Measurements from ENCODE around the gene ETNK2. TPM values are rescaled to one million over a fixed set of nuclear protein-coding genes. Genes with fewer than 3 reads are reported as not detected.
"Not testable (repeated sequence)": the region's sequence is repeated elsewhere in the genome, so short reads cannot be mapped to it uniquely, and the experiment has no call there.

Gene ETNK2
- total and polyA plus RNA-seq, 3 experiments from 2014 or later, result 0.91 to 6.1 (median 1.1) TPM

DNA sequence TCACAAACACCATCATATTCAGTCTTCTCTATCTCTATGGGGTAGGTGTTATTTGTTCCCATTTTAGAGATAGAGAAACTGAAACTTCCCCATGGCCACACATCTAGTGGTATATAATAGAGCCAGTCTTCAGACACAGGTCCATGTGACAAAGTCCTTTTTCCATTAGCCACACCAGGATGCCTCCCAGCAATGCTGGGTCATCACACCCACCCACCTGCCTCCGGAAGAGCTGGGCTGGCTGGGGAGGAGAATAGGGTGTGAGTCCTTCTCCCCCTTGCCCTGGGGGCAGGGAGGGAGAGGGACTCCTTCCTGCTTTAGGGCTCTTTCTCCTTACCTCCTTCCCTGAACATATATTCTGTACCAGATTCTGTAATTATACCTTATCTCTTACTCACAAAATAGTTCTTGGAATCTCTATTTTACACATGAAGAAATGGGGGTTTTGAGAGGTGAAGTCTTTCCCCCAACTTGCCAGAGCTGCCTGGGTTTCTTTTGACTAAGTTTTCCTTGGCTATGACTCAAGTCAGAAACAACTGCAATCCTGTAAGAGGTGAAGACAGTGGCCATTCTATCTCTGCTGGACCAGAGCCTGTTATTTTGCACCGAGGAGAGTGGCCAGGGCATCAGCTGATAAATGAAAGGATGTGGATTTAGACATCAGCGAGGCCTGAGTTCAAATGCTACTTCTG is 49.0 kb downstream of the ETNK2 start:
- Histone ChIP-seq H3K27ac (ENCODE audit: low read depth, low read length) (peak overlapping the region; percentile 38), H3K4me3 (ENCODE audit: low read length) (no peak overlapping the region)
- POLR2A ChIA-PET, result no interaction called here

DNA sequence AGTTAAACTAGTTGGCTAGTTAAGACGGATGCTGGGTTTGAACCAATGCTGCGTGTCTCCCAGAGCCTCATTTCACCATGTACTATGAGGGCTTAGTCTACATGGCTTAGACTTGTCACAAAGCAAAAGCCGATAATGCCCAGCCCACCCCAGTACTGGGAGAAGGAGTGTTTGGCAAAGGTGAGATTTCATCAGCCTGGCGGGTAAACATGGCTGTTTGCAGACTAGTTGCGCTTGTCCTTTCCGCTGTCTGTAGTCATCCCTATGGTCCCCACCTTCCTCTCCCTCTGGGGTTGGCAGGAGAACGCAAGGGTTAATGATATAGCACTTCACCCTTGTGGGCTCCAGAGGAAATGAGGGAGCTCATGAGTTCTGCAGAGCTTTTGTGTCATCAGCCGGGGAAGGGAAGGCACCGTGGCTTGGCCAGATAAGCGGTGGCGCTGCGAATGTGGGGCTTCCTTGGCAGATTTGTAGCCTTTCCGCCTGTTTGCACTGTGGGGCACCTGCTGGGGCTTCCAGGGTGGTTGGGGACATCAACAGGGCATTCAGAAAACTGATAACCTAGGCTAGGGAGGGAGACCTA is 49.7 kb downstream of the ETNK2 start:
- ChIA-PET CTCF (interaction anchor here (1.4 kb wide), 1 partner anchor 27 kb away, joined by 3 read pairs; no protein-coding TSS in a partner anchor), POLR2A (no interaction called here)
- H3K4me1 ChIP-seq (ENCODE audit: insufficient read depth, low read length), result peaks cover 42% of the 10 kb centered on the region
- H3K27me3 ChIP-seq (ENCODE audit: insufficient read depth, low read length, poor library complexity, severe bottlenecking), result no peaks in the 10 kb centered on the region
- H3K36me3 ChIP-seq (ENCODE audit: insufficient read depth, low read length), result no peaks in the 10 kb centered on the region
- no peak overlapping the region for H3K4me3 ChIP-seq (ENCODE audit: low read length)
- Mint-ChIP-seq H3K9me3 (no peaks in the 10 kb centered on the region), H3K4me1 (peaks cover 46 to 57% (median 52%) of the 10 kb centered on the region in 3 donors), H3K36me3 (no peaks in the 10 kb centered on the region), H3K27ac (peak overlapping the region; percentile 74 to 98 (median 94)), H3K4me3 (peak overlapping the region; percentile 12 to 93 (median 78)), H3K27me3 (no peaks in the 10 kb centered on the region)
- H3K27ac ChIP-seq (ENCODE audit: low read depth, low read length), result no peak overlapping the region
- peak in 1 of 5 donors; percentile 18 for DNase-seq
- H3K9me3 ChIP-seq (ENCODE audit: low read length), result no peaks in the 10 kb centered on the region

More for the DNA sequence above, 49.0 kb downstream of the ETNK2 start:
- Mint-ChIP-seq H3K36me3 (no peaks in the 10 kb centered on the region), H3K9me3 (no peaks in the 10 kb centered on the region), H3K4me3 (peak overlapping the region; percentile 12 to 93 (median 78)), H3K27me3 (no peaks in the 10 kb centered on the region), H3K27ac (peak overlapping the region; percentile 74 to 98 (median 94)), H3K4me1 (peaks cover 45 to 62% (median 55%) of the 10 kb centered on the region in 3 donors)
- Histone ChIP-seq H3K9me3 (ENCODE audit: low read length) (no peaks in the 10 kb centered on the region), H3K36me3 (ENCODE audit: insufficient read depth, low read length) (no peaks in the 10 kb centered on the region), H3K4me1 (ENCODE audit: insufficient read depth, low read length) (peaks cover 42% of the 10 kb centered on the region), H3K27me3 (ENCODE audit: insufficient read depth, low read length, poor library complexity, severe bottlenecking) (no peaks in the 10 kb centered on the region)
- CTCF ChIA-PET, result no interaction called here
- DNase-seq, result no peak

DNA sequence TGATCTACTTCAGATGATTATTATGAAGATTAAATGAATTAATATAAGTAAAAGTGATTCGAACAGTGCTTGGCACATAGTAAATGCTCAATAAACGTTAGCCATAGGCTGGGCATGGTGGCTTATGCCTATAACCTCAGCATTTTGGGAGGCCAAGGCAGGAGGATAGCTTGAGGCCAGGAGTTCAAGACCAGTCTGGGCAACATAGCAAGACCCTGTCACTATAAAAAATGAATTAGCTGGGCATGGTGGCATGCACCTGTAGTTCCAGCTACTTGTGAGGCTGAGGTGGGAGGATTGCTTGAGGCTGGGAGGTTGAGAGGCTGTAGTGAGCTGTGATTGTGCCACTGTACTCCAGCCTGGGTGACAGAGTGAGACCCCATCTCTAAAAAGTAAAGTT is 52.1 kb downstream of the ETNK2 start:
- H3K27me3 ChIP-seq (ENCODE audit: insufficient read depth, low read length, poor library complexity, severe bottlenecking); H3K27me3 Mint-ChIP-seq; H3K9me3 ChIP-seq (ENCODE audit: low read length); H3K27ac ChIP-seq (ENCODE audit: low read depth, low read length); H3K4me3 Mint-ChIP-seq; H3K9me3 Mint-ChIP-seq; H3K4me3 ChIP-seq (ENCODE audit: low read length); POLR2A ChIA-PET; H3K36me3 ChIP-seq (ENCODE audit: insufficient read depth, low read length); DNase-seq; H3K36me3 Mint-ChIP-seq: not testable (repeated sequence)
- CTCF ChIA-PET, result interaction anchor here (1.1 kb wide), 1 partner anchor 29 kb away, joined by 3 read pairs; no protein-coding TSS in a partner anchor
- Mint-ChIP-seq H3K4me1 (peaks cover 38 to 39% (median 38%) of the 10 kb centered on the region in 3 donors), H3K27ac (peak overlapping the region in 2 of 8 donors; percentile 71 to 76)
- peaks cover 33% of the 10 kb centered on the region for H3K4me1 ChIP-seq (ENCODE audit: insufficient read depth, low read length)

DNA sequence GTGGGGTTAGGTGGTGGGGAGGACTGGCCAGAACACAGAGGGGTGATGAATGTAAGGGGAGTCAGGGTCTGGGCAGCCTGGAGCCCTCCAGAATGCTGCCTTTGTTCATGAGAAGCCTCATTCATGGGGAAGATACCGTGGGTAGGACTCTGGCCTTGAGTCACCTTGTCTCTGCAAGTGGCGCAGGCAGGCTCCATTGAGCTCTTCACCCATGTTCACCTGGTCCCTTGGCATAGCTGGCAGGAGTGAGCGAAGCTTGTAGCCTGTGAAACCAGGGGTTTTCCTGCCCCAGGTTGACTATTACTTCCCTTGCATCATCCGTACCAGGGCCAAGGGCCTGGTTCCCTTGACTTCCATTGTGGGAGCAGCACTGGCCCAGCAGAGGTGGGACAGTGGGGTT is 53.2 kb downstream of the ETNK2 start:
- Histone ChIP-seq H3K27ac (ENCODE audit: low read depth, low read length) (no peak overlapping the region), H3K36me3 (ENCODE audit: insufficient read depth, low read length) (no peaks in the 10 kb centered on the region), H3K4me1 (ENCODE audit: insufficient read depth, low read length) (peaks cover 22% of the 10 kb centered on the region), H3K9me3 (ENCODE audit: low read length) (no peaks in the 10 kb centered on the region), H3K27me3 (ENCODE audit: insufficient read depth, low read length, poor library complexity, severe bottlenecking) (no peaks in the 10 kb centered on the region), H3K4me3 (ENCODE audit: low read length) (no peak overlapping the region)
- Mint-ChIP-seq H3K36me3 (no peaks in the 10 kb centered on the region), H3K4me3 (peak overlapping the region in 1 of 7 donors; percentile 75), H3K9me3 (no peaks in the 10 kb centered on the region), H3K27me3 (no peaks in the 10 kb centered on the region), H3K27ac (peak overlapping the region in 5 of 8 donors; percentile 7 to 92 (median 34)), H3K4me1 (peaks cover 27 to 29% (median 28%) of the 10 kb centered on the region in 3 donors)
- ChIA-PET POLR2A (no interaction called here), CTCF (no interaction called here)
- no peak for DNase-seq

DNA sequence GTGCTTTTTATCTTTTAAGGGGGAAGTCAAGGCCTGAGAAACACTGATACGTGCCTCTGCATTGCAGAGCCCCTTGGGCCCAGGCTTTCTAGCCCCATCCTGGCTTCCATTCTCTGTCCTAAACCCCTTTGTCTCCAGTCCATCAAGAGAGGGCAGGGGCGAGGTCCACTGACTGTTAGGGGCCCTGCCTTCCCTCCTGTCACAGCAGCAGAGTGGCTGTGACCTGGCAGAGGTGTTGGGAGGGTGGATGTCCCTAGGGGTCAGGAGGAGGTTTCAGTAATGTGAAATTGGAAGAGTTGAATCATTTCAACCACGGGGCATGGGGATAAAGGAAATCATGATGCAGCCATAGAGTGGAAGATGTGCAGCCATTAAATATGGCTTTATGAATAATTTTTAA is 54.9 kb downstream of the ETNK2 start:
- Mint-ChIP-seq H3K36me3 (no peaks in the 10 kb centered on the region), H3K27me3 (no peaks in the 10 kb centered on the region), H3K4me3 (peak overlapping the region in 1 of 7 donors; percentile 56), H3K9me3 (no peaks in the 10 kb centered on the region), H3K27ac (peak overlapping the region in 3 of 8 donors; percentile 48 to 72 (median 61)), H3K4me1 (peaks cover 18 to 24% (median 21%) of the 10 kb centered on the region in 3 donors)
- ChIA-PET POLR2A (no interaction called here), CTCF (no interaction called here)
- Histone ChIP-seq H3K36me3 (ENCODE audit: insufficient read depth, low read length) (no peaks in the 10 kb centered on the region), H3K9me3 (ENCODE audit: low read length) (no peaks in the 10 kb centered on the region), H3K27ac (ENCODE audit: low read depth, low read length) (no peak overlapping the region), H3K4me1 (ENCODE audit: insufficient read depth, low read length) (peaks cover 4% of the 10 kb centered on the region), H3K4me3 (ENCODE audit: low read length) (no peak overlapping the region), H3K27me3 (ENCODE audit: insufficient read depth, low read length, poor library complexity, severe bottlenecking) (no peaks in the 10 kb centered on the region)
- no peak for DNase-seq

DNA sequence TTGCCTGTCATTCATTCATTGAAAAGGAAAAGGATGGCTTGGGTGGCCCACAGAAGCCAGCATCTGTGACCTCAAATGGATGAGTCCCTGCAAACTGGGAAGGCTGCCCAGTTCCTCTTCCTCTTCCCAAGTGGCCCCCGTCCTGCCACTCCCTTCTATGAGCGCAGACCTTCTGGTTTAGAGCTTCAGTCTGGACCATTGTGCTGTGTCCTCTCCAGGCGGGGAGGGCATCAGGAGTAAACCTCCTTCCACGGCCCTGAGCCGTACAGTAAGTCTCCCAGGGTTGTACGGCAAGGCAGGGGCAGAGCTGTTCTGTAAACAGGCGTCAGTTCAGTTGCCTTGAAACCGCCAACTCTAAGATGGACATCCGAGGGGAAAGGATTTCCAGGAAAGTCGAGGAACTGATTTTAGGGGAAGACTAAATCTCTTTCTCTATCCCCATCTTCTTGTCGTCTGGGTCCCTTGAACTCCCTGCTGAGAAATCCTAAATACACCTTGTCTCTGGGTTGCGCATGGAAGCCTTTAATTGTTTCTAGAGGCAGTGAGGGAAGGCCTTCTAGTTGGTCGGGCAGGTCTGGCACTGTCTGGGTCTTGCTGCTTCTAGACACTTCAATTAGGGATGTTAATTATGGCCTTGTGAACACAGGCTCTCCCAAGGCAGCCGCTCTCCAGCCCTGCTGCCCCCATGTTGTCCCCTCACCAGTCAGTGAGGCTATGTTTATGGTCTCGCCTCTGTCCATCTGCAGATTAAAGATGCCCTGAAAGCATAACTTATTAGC is 56.8 kb downstream of the ETNK2 start:
- Mint-ChIP-seq H3K27me3 (peaks cover 0 to 3% of the 10 kb centered on the region in 2 donors), H3K9me3 (no peaks in the 10 kb centered on the region), H3K36me3 (no peaks in the 10 kb centered on the region), H3K27ac (peak overlapping the region in 3 of 8 donors; percentile 39 to 54 (median 50)), H3K4me1 (peaks cover 16 to 30% (median 20%) of the 10 kb centered on the region in 3 donors), H3K4me3 (no peak overlapping the region)
- no peak overlapping the region for H3K27ac ChIP-seq (ENCODE audit: low read depth, low read length)
- no peaks in the 10 kb centered on the region for H3K4me1 ChIP-seq (ENCODE audit: insufficient read depth, low read length)
- H3K9me3 ChIP-seq (ENCODE audit: low read length), result no peaks in the 10 kb centered on the region
- CTCF ChIA-PET, result no interaction called here
- H3K36me3 ChIP-seq (ENCODE audit: insufficient read depth, low read length), result no peaks in the 10 kb centered on the region
- POLR2A ChIA-PET, result no interaction called here
- no peak for DNase-seq
- no peak overlapping the region for H3K4me3 ChIP-seq (ENCODE audit: low read length)
- no peaks in the 10 kb centered on the region for H3K27me3 ChIP-seq (ENCODE audit: insufficient read depth, low read length, poor library complexity, severe bottlenecking)

DNA sequence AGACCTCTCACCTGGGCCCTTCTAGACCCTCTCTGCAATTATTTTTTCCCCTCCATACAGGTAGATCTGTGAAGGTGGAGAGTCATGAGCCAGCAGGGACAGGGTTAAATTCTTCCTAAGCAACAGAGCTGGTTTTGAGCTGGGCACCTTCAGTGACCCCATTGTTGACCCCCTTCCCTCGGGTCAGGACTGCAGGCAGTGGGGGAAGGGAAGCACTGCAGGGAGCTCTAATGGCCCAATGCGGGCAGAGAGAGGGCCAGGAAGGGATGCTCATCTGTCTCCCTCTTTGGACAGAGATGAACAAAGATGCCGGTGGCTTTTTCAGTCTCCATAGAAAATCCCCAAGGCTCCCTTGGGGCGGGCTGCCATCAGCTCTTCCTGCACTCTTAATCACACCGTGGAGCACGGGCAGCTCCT is 57.5 kb downstream of the ETNK2 start:
- Histone ChIP-seq H3K9me3 (ENCODE audit: low read length) (no peaks in the 10 kb centered on the region), H3K4me3 (ENCODE audit: low read length) (no peak overlapping the region), H3K27ac (ENCODE audit: low read depth, low read length) (no peak overlapping the region), H3K27me3 (ENCODE audit: insufficient read depth, low read length, poor library complexity, severe bottlenecking) (no peaks in the 10 kb centered on the region), H3K36me3 (ENCODE audit: insufficient read depth, low read length) (no peaks in the 10 kb centered on the region), H3K4me1 (ENCODE audit: insufficient read depth, low read length) (no peaks in the 10 kb centered on the region)
- ChIA-PET POLR2A (no interaction called here), CTCF (no interaction called here)
- no peak overlapping the region for H3K4me3 Mint-ChIP-seq
- H3K27ac Mint-ChIP-seq, result peak overlapping the region in 2 of 8 donors; percentile 17 to 22
- no peak for DNase-seq
- no peaks in the 10 kb centered on the region for H3K9me3 Mint-ChIP-seq
- H3K27me3 Mint-ChIP-seq, result peaks cover 0 to 3% of the 10 kb centered on the region in 2 donors
- H3K36me3 Mint-ChIP-seq, result no peaks in the 10 kb centered on the region
- H3K4me1 Mint-ChIP-seq, result peaks cover 16 to 31% (median 20%) of the 10 kb centered on the region in 3 donors

GRCh38 chr1:204093781-204094180 is 58.1 kb downstream of the ETNK2 start:
- Histone ChIP-seq H3K27me3 (ENCODE audit: insufficient read depth, low read length, poor library complexity, severe bottlenecking) (no peaks in the 10 kb centered on the region), H3K4me1 (ENCODE audit: insufficient read depth, low read length) (no peaks in the 10 kb centered on the region), H3K36me3 (ENCODE audit: insufficient read depth, low read length) (no peaks in the 10 kb centered on the region), H3K9me3 (ENCODE audit: low read length) (no peaks in the 10 kb centered on the region), H3K4me3 (ENCODE audit: low read length) (no peak overlapping the region), H3K27ac (ENCODE audit: low read depth, low read length) (no peak overlapping the region)
- peaks cover 15 to 34% (median 24%) of the 10 kb centered on the region in 3 donors for H3K4me1 Mint-ChIP-seq
- peaks cover 0 to 3% of the 10 kb centered on the region in 2 donors for H3K27me3 Mint-ChIP-seq
- ChIA-PET POLR2A (no interaction called here), CTCF (no interaction called here)
- H3K36me3 Mint-ChIP-seq, result no peaks in the 10 kb centered on the region
- no peaks in the 10 kb centered on the region for H3K9me3 Mint-ChIP-seq
- no peak overlapping the region for H3K4me3 Mint-ChIP-seq
- H3K27ac Mint-ChIP-seq, result peak overlapping the region in 3 of 8 donors; percentile 17 to 70 (median 49)
- no peak for DNase-seq
